ENCODE data around the gene PLEKHF1. TPM values are rescaled to one million over a fixed set of nuclear protein-coding genes. Genes with fewer than 3 reads are reported as not detected.

PLEKHF1 gene
- total and polyA plus RNA-seq, 8 donors: 2.1 to 9.3 (median 4.4) TPM

DNA sequence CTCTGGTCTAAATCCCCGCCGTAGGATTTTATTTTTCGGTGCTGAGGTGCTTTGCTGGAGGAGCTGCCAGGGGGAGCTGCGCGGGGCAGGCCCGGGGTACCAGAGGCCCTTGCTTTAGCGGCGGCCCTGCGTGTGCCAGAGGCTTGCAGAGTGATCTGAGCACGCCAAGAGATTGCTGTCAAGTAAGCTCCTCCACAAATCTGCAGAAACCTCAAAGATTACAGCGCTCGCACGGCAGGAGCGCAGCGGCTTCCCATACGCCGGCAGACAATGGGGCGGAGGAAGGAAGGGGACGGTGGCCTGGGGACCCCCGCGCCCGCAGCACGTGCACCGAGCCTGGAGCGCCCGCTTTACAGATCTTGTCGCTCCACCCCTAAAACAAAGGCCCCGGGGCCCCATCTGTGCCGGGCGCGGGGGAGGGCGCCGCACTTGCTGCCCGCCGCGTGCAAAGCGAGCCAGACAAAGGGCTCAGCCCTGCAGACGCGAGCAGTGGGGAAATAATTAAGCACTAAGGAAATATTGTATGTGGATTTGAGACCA is 58.9 kb downstream of the PLEKHF1 start:
- ATAC-seq: peak in 1 of 4 donors; percentile 43
- WGBS, 2 donors: 4% methylated on average over 39 of the region's 39 CpGs
- TF ChIP-seq, protein P1, sequence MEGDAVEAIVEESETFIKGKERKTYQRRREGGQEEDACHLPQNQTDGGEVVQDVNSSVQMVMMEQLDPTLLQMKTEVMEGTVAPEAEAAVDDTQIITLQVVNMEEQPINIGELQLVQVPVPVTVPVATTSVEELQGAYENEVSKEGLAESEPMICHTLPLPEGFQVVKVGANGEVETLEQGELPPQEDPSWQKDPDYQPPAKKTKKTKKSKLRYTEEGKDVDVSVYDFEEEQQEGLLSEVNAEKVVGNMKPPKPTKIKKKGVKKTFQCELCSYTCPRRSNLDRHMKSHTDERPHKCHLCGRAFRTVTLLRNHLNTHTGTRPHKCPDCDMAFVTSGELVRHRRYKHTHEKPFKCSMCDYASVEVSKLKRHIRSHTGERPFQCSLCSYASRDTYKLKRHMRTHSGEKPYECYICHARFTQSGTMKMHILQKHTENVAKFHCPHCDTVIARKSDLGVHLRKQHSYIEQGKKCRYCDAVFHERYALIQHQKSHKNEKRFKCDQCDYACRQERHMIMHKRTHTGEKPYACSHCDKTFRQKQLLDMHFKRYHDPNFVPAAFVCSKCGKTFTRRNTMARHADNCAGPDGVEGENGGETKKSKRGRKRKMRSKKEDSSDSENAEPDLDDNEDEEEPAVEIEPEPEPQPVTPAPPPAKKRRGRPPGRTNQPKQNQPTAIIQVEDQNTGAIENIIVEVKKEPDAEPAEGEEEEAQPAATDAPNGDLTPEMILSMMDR (IDR thresholded peaks at IDR 0.05): no peak
- Histone ChIP-seq H3K36me3 (no peaks in the 10 kb centered on the region), H3K4me3 (peak overlapping the region in 1 of 4 donors; percentile 30), H3K27ac (no peak overlapping the region), H3K9me3 (no peaks in the 10 kb centered on the region), H3K27me3 (peaks cover 0 to 19% (median 0%) of the 10 kb centered on the region in 4 donors), H3K4me1 (peaks cover 0 to 4% (median 0%) of the 10 kb centered on the region in 3 donors)
- no peak for FAIRE-seq
- intact Hi-C loops (cut with DNase I): no loop called here
- no peak for DNase-seq

GRCh38 chr19:29724746-29725145 is 59.5 kb downstream of the PLEKHF1 start:
- TF ChIP-seq, protein P1 (IDR thresholded peaks at IDR 0.05): no peak
- Histone ChIP-seq H3K27ac (no peak overlapping the region), H3K4me1 (peaks cover 0 to 4% (median 0%) of the 10 kb centered on the region in 3 donors), H3K9me3 (no peaks in the 10 kb centered on the region), H3K36me3 (no peaks in the 10 kb centered on the region), H3K27me3 (peaks cover 0 to 19% (median 0%) of the 10 kb centered on the region in 4 donors), H3K4me3 (peak overlapping the region in 1 of 4 donors; percentile 30)
- intact Hi-C loops (cut with DNase I): loop anchor here in 1 of 3 donors (5.0 kb wide), 1 partner anchor 153 kb away; no protein-coding TSS in a partner anchor
- ATAC-seq: no peak
- DNase-seq: no peak
- FAIRE-seq: no peak
- WGBS, 2 donors: 54 to 58% methylated on average over 14 of the region's 14 CpGs

Other genes with a start within 250 kb of the PLEKHF1 start
- gene VSTM2B, start 139.5 kb upstream of the PLEKHF1 start, total RNA-seq: not detected
- gene VSTM2B, start 139.5 kb upstream of the PLEKHF1 start, polyA plus RNA-seq: under 1 TPM in 1 of 2 donors, not detected in 1; 0.05 TPM
- gene POP4, start 59.2 kb upstream of the PLEKHF1 start, total RNA-seq: 10 to 100 TPM; 14.3 to 32.3 (median 23.1) TPM
- gene POP4, start 59.2 kb upstream of the PLEKHF1 start, polyA plus RNA-seq: 10 to 100 TPM; 26.3 to 50.3 TPM
- 10 to 100 TPM; 11.0 to 16.9 (median 12.9) TPM for gene C19orf12, start 49.8 kb downstream of the PLEKHF1 start, total RNA-seq
- 10 to 100 TPM; 11.0 to 11.5 TPM for gene C19orf12, start 49.8 kb downstream of the PLEKHF1 start, polyA plus RNA-seq
- gene CCNE1, start 146.5 kb downstream of the PLEKHF1 start, total RNA-seq: under 1 TPM; 0.23 to 0.92 (median 0.65) TPM
- 1 to 10 TPM; 1.2 to 1.9 TPM for gene CCNE1, start 146.5 kb downstream of the PLEKHF1 start, polyA plus RNA-seq

All from pancreas (tissue), 10 donors.